ENCODE results near the gene KCNB1. TPM values are rescaled to one million over a fixed set of nuclear protein-coding genes. Genes with fewer than 3 reads are reported as not detected.

The KCNB1 gene
- total RNA-seq, 1 donor from 2014 or later, result 0.39 TPM

DNA sequence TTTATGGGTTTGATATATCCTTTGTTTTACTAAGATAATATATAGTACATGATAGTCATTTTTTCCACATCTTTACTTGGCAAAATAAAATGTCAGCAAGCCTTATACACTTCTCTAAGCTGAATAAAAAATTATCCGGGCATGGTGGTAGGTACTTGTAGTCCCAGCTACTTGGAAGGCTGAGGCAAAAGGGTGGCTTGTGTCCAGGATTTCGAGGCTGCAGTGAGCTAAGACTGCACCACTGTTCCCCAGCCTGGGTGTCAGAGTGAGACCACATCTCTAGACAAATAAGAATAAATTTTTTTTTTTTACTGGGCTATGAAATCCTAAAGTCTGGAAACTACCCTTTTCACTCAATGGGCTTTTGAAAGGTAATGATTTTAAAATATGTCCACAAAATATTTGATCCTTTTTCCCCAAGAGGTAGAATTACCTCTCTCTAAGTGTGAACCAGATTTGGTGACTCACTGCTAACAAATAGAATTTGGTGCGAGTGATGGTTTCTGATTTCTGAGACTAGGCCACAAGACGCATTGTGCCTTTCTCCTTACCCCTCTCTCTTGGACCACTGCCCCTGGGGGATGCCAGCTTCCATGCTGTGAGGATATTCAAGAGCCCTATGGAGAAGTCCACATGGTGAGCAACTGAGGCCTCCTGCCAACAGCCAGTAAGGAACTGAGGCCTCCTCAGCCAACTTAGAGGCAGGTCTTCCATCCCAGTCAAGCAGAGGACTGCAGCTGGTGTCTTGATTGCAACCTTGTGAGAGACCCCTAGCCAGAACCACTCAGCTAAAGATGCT is 120.4 kb downstream of the KCNB1 start:
- intact Hi-C loops (cut with micrococcal nuclease), result no loop called here

DNA sequence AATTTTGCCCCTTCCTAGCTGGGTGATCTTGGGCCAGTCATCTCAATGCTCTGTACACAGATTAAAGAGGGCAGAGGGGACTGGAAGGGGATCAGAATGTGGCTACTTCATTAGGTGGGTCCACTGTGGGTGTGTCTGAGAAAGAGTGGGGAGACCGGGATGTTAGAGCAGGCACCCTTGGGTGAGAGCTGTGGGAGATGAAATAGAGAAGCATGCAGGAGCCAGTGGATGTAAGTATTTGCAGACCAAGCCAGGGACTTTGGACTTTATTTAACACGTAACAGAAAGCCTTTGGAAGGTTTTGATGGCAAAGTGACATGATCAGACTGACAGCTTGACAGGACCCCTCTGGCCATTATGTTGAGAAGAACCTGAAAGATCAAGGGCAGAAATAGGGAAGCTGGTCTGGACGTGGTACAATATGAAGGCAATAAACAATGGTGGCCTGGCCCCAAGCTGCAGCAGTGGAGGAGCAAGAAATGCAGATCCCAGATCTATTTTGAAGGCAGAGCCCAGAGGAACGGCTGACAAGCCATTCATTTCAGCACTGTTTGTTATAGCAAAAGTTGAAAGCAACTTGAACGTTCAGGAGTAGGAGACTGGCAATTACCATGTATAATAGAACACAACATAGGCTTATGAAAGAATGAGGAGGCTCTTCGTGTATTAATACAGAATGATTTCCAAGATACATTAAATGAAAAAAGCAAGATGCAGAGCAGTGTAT is 122.1 kb downstream of the KCNB1 start:
- intact Hi-C loops (cut with micrococcal nuclease), result no loop called here

GRCh38 chr20:49356676-49357075 is 125.8 kb downstream of the KCNB1 start:
- intact Hi-C loops (cut with micrococcal nuclease), result no loop called here

- intact Hi-C loops (cut with micrococcal nuclease), result no loop called here
Observed at GRCh38 chr20:49354673-49355072, 127.8 kb downstream of the KCNB1 start.

GRCh38 chr20:49353348-49353747 is 129.1 kb downstream of the KCNB1 start:
- intact Hi-C loops (cut with micrococcal nuclease), result no loop called here

DNA sequence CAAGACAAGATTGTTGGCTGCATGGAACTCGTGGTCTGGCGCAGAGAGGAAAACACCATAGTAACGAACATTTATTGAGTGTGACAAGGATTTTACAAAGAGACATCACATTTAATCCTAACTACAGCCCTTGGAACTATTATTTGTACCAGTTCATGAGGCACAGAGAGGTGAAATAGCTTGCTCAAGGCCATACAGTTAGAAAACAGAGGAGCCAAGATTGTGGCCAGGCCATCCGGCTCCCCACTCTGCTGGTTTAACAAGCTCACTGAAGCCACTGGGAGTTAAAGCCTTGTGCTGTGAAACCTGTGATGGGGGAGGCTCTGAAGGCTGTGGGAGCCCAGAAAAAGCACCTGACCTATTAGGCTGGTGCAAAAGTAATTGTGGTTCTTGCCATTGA is 129.7 kb downstream of the KCNB1 start:
- intact Hi-C loops (cut with micrococcal nuclease), result no loop called here

GRCh38 chr20:49351775-49352174 is 130.7 kb downstream of the KCNB1 start:
- intact Hi-C loops (cut with micrococcal nuclease), result no loop called here

GRCh38 chr20:49349694-49350252 is 132.7 kb downstream of the KCNB1 start:
- intact Hi-C loops (cut with micrococcal nuclease), result no loop called here

DNA sequence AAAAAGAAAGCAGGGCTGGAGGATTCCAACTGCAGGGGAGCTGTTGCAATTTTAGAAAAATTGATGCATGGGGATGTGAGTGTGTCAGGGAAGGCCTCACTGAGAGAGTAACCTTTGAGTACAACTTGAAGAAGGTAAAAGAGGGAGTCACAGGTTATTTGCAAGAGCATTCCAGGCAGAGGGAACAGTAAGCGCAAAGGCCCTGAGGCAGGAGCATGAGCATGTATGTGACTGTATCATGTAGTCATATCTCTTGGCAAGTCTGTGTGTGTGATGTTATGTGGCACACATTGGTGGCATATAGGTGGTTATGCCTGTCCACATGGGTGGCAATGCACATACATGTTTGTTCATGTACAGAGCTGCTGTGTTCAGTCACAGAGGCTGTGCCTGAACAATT is 133.4 kb downstream of the KCNB1 start:
- intact Hi-C loops (cut with micrococcal nuclease), result no loop called here

- intact Hi-C loops (cut with micrococcal nuclease), result no loop called here
Observed at GRCh38 chr20:49348563-49348962, 133.9 kb downstream of the KCNB1 start.

DNA sequence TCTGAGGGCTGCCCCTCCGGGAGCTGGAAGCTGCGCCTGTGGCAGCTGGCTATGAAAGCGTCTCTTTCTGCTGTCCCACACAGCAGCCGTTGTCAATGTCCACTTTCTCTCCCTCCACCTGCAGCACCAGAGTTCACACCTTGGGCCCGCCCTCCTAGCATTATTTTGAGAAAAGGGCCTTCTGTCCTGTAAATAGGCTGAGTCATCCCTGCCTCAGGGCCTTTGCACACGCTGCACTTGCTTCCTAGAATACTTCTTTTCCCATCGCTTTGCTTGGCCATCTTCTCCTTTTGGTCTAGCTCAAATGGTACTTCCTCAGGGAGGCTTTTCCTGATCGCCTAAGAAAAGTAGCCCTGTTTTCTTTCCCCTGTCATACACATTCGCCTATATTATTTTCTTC is 135.3 kb downstream of the KCNB1 start:
- intact Hi-C loops (cut with micrococcal nuclease), result no loop called here

DNA sequence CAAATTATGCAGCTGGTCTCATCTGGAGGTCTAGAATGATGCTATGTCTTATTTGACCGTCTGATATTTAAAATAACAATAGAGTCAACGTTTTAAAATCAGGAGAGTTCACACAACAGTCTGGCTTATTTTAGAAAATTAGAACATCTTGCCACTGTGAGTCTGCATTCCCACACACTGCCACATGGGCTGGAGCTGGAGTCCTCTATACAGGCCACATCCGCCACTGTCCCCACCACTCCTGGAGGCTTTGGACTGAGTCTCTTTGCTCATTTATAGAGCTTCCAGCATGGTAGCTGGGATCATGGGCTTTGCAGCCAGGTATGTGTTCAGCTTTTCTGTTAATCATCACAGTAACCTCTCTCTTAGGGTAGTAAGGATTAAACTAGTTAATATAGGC is 135.8 kb downstream of the KCNB1 start:
- intact Hi-C loops (cut with micrococcal nuclease), result no loop called here

DNA sequence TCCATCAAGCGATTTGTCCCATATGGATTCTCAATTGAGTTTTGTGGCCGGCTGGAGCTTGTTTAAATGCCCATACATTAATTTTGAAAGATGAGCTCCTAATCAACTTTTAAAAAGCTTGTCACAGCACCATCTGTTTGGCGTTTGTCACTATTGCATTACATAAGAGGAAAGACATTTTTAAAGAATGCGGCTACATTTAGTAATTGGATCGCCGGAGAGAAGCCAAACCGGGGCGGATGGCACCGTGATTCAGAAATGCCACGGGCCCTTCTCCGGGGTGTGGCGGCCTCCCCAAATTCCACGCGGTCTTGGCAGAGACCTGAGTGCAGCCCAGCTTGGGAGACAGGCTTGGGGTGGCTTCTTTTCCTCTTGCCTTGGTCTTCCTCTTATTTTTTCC is 136.9 kb downstream of the KCNB1 start:
- intact Hi-C loops (cut with micrococcal nuclease), result no loop called here

DNA sequence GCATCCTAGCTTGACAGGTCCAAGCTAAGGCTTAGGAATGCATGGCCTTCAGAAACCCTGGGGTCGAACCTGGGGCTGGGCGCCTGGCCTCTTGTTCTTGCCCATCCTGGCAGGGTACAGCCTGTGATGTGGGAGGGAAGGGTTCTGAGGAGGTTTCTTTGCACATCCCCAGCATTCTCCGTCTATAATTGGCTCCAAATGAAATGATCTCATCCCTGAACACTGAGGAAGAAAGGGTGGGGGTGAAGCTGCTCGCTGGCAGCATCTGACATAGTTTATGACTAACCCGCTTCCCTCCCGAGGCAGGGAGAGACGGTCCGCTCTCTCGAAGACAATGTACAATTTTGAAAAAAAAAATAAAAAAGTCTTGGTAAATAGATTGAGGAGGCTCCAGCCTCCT is 137.5 kb downstream of the KCNB1 start:
- intact Hi-C loops (cut with micrococcal nuclease), result no loop called here

GRCh38 chr20:49344140-49344539 is 138.3 kb downstream of the KCNB1 start:
- intact Hi-C loops (cut with micrococcal nuclease), result no loop called here

- intact Hi-C loops (cut with micrococcal nuclease), result no loop called here
Observed at GRCh38 chr20:49343246-49343645, 139.2 kb downstream of the KCNB1 start.

- intact Hi-C loops (cut with micrococcal nuclease), result no loop called here
Observed at GRCh38 chr20:49340161-49340966, 142.1 kb downstream of the KCNB1 start.

GRCh38 chr20:49339123-49339522 is 143.3 kb downstream of the KCNB1 start:
- intact Hi-C loops (cut with micrococcal nuclease), result no loop called here

GRCh38 chr20:49338061-49338460 is 144.4 kb downstream of the KCNB1 start:
- intact Hi-C loops (cut with micrococcal nuclease), result no loop called here

DNA sequence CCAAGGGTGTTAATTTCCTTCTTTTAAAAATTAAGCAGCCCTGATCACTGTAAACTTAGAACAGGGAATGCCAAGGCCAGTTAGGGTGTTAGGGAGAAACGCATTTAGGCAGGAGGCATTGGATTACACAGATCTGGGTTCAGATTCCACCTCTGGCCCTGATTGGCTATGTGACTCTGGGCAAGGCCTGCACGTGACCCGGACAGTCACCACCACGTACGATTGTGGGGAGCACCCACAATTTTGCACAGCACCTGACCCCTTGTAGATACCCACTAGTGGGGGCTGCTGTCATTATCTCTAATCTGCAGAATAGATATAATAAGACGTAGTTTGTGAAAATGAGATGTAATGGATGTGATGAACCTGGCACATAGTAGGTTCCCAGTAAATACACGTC is 145.1 kb downstream of the KCNB1 start:
- intact Hi-C loops (cut with micrococcal nuclease), result no loop called here

GRCh38 chr20:49336786-49337185 is 145.7 kb downstream of the KCNB1 start:
- intact Hi-C loops (cut with micrococcal nuclease), result no loop called here

- intact Hi-C loops (cut with micrococcal nuclease), result no loop called here
Observed at GRCh38 chr20:49335476-49335875, 147.0 kb downstream of the KCNB1 start.
